GM19438 (cell line): ENCODE data around the gene NLE1.

Experiments
- ATAC-seq: cut with Tn5 transposase; IDR thresholded peaks from one replicate; pipeline ENCODE4 v1.9.1; 2021; ENCODE audit warnings: low read depth; ENCODE audit not compliant: unreplicated experiment

NLE1 gene

GRCh38 chr17:35088881-35089585 lies 53.1 kb downstream of the NLE1 start:
- ATAC-seq, result peak; percentile 56

GRCh38 chr17:35088356-35088880 lies 53.7 kb downstream of the NLE1 start:
- ATAC-seq, result peak; percentile 14

GRCh38 chr17:35087731-35088355 lies 54.3 kb downstream of the NLE1 start:
- ATAC-seq, result no peak

GRCh38 chr17:35086931-35087573 lies 55.1 kb downstream of the NLE1 start:
- no peak for ATAC-seq

- ATAC-seq, result no peak
Observed at GRCh38 chr17:35086164-35086563, 55.9 kb downstream of the NLE1 start.

GRCh38 chr17:35084987-35085386 lies 57.1 kb downstream of the NLE1 start:
- no peak for ATAC-seq

- ATAC-seq, result no peak
Observed at GRCh38 chr17:35083071-35083470, 59.0 kb downstream of the NLE1 start.

- no peak for ATAC-seq
Observed at GRCh38 chr17:35082073-35082657, 59.9 kb downstream of the NLE1 start.

GRCh38 chr17:35081638-35082037 lies 60.5 kb downstream of the NLE1 start:
- ATAC-seq, result no peak

GRCh38 chr17:35080536-35080935 lies 61.6 kb downstream of the NLE1 start:
- no peak for ATAC-seq

GRCh38 chr17:35079547-35080423 lies 62.3 kb downstream of the NLE1 start:
- no peak for ATAC-seq
